Neural cell (in vitro differentiated cells): Measurements from ENCODE around the gene KRT222.

Source experiments
- EZH2 ChIP-seq: fragments of 200-600, 300-800 bp; shearing (Covaris generic), sonication (generic); IDR thresholded peaks from 2 replicates; pipeline ENCODE4 v1.6.1; 2014; ENCODE audit warnings: antibody characterized with exemption, low read length, borderline replicate concordance, mild to moderate bottlenecking; ENCODE audit not compliant: insufficient read depth, poor library complexity, severe bottlenecking
- TAF1 ChIP-seq: IDR thresholded peaks from 2 replicates; pipeline ENCODE4 v1.6.1; 2012; ENCODE audit warnings: low read depth
- TF ChIP-seq, protein P1 (sequence below): fragments of 450-650 bp; IDR thresholded peaks from 2 replicates; pipeline ENCODE4 v1.5.1; 2014; ENCODE audit warnings: antibody characterized with exemption, mild to moderate bottlenecking, moderate library complexity; ENCODE audit not compliant: poor library complexity, severe bottlenecking

DNA sequence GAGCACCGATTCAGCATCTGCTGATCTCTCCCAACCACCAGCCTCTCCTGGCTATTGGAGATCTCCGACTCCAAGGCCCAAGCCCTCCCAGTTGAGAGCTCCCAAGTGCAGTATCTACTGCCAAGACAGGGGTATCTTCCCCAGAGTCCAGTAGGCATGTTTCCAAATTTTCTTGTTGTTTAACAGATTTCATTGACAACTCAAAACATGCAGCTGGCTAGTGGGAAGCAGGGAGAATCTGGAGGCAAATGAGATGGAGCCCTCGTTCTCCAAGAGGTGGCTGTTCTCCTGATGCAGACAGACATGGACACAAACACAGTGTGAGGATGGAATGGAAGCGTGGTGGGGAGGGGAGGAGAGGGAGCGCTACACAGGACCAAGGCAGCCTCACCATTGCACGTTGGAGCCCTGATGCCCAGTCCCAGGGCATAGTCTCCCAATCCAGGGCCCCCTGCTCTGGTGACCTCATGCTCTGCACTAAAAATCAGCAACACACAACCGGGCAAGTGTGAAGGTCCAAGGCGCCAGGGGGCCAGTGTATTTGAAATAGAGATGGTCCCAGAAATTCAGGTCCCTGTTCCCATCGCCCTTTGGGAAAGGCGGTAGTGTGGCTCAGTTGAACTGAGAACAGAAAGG, 49.0 kb downstream of the KRT222 start:
- TF ChIP-seq EZH2, result no peak
- no peak for TF ChIP-seq TAF1
- TF ChIP-seq, protein P1, sequence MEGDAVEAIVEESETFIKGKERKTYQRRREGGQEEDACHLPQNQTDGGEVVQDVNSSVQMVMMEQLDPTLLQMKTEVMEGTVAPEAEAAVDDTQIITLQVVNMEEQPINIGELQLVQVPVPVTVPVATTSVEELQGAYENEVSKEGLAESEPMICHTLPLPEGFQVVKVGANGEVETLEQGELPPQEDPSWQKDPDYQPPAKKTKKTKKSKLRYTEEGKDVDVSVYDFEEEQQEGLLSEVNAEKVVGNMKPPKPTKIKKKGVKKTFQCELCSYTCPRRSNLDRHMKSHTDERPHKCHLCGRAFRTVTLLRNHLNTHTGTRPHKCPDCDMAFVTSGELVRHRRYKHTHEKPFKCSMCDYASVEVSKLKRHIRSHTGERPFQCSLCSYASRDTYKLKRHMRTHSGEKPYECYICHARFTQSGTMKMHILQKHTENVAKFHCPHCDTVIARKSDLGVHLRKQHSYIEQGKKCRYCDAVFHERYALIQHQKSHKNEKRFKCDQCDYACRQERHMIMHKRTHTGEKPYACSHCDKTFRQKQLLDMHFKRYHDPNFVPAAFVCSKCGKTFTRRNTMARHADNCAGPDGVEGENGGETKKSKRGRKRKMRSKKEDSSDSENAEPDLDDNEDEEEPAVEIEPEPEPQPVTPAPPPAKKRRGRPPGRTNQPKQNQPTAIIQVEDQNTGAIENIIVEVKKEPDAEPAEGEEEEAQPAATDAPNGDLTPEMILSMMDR, result no peak
